Measurements from ENCODE around the gene ZNF281.

- no peak for TF ChIP-seq POLR2A (IDR thresholded peaks at IDR 0.05)
- TF ChIP-seq, protein P1, sequence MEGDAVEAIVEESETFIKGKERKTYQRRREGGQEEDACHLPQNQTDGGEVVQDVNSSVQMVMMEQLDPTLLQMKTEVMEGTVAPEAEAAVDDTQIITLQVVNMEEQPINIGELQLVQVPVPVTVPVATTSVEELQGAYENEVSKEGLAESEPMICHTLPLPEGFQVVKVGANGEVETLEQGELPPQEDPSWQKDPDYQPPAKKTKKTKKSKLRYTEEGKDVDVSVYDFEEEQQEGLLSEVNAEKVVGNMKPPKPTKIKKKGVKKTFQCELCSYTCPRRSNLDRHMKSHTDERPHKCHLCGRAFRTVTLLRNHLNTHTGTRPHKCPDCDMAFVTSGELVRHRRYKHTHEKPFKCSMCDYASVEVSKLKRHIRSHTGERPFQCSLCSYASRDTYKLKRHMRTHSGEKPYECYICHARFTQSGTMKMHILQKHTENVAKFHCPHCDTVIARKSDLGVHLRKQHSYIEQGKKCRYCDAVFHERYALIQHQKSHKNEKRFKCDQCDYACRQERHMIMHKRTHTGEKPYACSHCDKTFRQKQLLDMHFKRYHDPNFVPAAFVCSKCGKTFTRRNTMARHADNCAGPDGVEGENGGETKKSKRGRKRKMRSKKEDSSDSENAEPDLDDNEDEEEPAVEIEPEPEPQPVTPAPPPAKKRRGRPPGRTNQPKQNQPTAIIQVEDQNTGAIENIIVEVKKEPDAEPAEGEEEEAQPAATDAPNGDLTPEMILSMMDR (IDR thresholded peaks at IDR 0.05): no peak
Observed at GRCh38 chr1:200452850-200453552, 43.2 kb upstream of the ZNF281 start.
